ENCODE measurements around the gene GNG7.
A peak's percentile ranks its signal among the peaks of the same experiment; 100 is the strongest.
"Not testable (repeated sequence)": the region's sequence is repeated elsewhere in the genome, so short reads cannot be mapped to it uniquely, and the experiment has no call there.

Gene GNG7

DNA sequence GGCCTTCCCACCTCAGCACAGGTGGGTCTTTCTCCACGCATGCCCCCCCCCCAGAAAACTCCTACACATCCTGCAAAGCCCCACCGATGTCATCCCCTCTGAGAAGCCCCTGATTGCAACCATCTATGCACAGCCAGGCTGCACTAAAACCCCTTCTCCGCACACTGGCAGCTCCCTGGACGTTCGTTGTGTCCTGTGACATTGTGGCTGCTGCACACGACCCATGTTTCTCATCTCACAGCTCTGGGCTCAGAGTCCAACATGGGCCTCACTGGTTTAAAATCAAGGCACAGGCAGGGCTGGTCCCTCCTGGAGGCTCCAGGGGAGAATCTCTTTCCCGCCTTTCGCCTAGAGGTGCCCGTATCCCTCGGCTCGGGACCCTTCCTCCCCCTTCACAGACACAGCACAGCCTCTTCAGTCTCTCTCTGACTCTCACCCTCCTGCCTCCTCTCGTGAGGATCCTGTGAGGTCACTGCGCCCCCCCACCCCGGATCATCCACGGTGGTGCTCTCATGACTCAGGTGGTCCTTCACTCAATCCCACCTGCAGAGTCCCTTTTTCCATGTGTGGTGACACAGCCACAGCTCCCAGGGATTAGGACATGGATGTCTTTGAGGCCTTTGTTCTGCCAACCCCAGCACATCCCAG lies 155.3 kb downstream of the GNG7 start:
- DNase-seq = no peak

GRCh38 chr19:2546128-2547032 lies 156.1 kb downstream of the GNG7 start:
- DNase-seq = no peak

DNA sequence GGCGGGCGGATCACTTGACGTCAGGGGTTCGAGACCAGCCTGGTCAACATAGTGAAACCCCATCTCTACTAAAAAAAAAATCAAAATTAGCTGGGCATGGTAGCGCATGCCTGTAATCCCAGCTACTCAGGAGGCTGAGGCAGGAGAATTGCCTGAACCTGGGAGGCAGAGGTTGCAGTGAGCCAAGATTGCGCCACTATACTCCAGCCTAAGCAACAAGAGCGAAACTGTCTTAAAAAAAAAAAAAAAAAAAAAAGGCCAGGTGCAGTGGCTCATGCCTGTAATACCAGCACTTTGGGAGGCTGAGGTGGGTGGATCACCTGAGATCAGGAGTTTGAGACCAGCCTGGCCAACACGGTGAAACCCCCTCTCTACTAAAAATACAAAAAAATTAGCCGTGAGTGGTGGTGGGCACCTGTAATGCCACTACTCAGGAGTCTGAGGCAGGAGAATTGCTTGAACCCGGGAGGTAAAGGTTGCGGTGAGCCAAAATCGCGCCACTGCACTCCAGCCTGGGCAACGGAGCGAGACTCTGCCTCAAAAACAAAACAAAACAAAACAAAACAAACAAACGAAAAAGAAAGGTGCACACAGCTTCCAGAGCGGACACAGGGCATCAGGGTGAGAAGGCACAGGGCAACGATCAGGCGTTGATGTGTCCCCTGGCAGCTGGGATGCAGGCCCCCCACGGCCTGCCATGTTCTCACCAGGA lies 156.9 kb downstream of the GNG7 start:
- not testable (repeated sequence) for DNase-seq

- no peak for DNase-seq
These were observed 157.7 kb downstream of the GNG7 start for GRCh38 chr19:2544576-2545415.

GRCh38 chr19:2543463-2544442 lies 158.7 kb downstream of the GNG7 start:
- peak; percentile 59 for DNase-seq

- not testable (repeated sequence) for DNase-seq
These were observed 159.4 kb downstream of the GNG7 start for GRCh38 chr19:2543072-2543462.

DNA sequence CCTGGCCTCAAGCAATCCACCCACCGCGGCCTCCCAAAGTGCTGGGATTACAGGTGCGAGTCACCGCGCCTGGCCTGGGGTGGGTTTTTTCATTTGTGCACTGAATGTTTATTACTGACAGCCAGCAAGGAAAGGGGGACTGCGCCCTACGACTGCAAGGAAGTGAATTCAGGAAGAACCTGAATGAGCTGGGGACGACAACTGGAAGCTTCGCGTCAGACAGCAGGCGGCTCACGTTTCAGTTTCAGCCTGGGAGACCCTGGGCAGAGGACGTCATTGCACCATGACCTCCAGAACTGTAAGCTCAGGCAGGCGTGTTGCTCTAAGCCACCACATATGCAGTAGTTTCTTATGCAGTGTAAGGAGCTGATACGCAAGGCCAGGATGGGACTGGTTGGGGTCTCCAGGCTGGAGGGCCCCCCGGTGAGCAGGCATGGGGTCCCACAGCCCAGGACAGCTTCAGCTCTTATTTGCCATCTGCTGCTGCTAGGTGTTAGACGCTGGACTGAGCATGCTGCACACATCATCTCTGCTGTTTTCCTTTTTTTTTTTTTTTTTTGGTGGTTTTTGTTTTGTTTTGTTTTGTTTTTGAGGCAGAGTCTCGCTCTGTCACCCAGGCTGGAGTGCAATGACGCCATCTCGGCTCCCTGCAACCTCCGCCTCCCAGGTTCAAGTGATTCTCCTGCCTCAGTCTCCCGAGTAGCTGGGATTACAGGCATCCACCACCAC lies 160.0 kb downstream of the GNG7 start:
- no peak for DNase-seq

GRCh38 chr19:2540646-2541454 lies 161.6 kb downstream of the GNG7 start:
- DNase-seq = no peak

DNA sequence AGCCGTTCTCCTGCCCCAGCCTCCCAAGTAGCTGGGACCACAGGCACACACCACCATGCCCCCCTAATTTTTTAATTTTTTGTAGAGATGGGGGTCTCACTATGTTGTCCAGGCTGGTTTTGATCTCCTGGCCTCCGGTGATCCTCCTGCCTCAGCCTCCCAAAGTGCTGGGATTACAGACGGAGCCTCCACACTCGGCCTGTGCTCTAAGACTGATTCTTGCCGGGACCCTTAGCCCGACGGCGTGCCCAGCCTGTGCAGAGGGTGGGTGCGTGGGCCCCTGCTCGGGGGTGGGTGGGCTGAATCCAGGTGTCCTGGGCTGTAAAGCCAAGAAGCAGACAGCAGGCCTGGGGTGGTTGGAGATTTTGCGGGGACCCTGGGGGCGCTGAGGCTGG lies 162.2 kb downstream of the GNG7 start:
- DNase-seq = no peak

GRCh38 chr19:2538096-2538757 lies 164.3 kb downstream of the GNG7 start:
- DNase-seq = no peak

DNA sequence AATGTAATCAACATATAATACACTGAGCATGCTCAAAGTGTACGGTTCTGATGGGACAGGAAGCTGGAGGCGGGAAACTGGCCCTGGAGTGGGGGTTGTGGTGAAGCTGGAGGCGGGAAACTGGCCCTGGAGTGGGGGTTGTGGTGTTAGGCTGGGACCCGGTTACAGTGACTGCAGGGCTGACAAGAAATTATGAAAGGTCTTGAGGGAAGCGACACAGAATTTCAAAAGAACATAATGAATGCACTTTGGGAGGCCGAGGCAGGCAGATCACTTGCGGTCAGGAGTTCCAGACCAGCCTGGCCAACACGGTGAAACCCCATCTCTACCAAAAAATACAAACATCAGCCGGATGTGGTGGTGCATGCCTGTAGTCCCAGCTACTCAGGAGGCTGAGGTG lies 164.9 kb downstream of the GNG7 start:
- not testable (repeated sequence) for DNase-seq

DNA sequence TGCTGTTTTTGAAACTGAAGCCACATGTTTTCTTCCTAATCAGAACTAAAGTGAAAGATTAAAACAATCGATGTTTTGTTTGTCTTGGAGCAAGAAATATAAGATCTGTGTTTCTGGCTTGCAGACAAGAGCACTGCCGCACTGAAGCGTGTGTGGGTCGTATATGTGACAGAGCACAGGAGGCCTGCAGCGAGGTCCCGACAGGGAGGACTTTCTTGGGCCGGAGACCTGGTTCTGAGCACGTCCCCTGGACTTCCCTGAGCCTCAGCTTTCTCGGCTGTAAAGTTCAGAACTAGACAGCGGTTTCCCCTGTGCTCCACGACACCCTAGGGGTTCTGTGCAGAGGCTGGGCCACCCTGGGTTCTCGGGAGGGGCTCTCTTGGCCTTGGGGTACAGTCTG lies 166.0 kb downstream of the GNG7 start:
- DNase-seq = no peak

DNA sequence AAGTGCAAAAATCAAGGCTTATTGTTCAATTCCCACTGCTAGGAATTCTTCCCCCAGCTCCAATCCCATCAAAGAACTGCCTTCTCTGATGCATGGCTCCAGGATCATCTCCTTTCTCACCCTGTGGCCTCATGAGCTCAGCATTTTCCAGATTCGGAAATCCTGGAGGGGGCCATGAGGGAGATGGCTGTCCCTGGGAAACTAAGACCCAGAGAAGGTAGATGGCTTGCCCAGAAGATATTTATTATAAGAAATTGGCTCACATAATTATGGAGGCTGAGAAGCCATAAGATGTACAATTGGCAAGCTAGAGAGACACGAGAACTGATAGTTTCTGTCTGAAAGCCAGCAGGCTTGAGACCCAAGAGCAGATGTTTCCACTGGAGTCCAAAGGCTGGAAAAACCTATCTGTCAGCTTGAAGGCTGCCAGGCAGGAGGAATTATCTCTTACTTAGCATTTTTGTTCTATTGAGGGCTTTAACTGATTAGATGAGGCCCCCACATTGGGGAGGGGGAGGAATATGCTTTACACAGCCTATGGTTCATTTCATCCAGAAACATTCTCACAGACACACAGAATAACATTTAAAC lies 168.0 kb downstream of the GNG7 start:
- DNase-seq = no peak

DNA sequence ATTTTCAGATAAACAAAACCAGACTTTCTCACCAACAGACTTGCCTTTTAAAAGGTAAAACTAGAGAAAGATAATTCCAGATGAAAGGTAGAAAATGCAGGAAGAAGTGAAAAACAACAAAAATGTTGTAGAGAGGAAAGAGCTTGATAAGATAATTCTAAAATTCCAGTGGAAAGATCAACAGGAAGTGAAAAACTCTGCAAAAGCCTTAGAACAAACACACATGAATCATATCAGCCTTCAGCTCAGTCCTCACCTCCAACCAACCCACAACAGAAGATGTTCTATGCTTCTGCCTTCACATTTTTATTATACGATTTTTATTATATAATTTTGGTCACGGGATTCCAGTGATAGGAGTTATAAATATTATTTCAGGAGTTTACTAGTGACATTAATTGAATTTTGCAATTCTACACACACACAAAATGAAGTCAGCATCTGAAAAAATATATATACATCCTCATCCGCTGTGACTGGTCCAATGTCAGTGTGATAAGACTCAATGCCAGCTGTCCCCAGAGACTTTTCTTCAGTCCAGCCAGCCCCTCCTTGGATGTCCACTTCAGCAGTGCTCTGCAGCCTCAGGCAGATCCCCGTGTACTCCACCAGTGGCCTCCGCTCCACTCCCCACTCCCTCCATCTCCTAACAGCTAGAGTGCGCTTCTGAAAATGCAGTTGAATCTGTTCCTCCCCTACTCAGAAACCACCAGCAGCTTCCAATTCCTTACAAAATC lies 168.6 kb downstream of the GNG7 start:
- no peak for DNase-seq

- no peak for DNase-seq
These were observed 169.4 kb downstream of the GNG7 start for GRCh38 chr19:2533072-2533425.

DNA sequence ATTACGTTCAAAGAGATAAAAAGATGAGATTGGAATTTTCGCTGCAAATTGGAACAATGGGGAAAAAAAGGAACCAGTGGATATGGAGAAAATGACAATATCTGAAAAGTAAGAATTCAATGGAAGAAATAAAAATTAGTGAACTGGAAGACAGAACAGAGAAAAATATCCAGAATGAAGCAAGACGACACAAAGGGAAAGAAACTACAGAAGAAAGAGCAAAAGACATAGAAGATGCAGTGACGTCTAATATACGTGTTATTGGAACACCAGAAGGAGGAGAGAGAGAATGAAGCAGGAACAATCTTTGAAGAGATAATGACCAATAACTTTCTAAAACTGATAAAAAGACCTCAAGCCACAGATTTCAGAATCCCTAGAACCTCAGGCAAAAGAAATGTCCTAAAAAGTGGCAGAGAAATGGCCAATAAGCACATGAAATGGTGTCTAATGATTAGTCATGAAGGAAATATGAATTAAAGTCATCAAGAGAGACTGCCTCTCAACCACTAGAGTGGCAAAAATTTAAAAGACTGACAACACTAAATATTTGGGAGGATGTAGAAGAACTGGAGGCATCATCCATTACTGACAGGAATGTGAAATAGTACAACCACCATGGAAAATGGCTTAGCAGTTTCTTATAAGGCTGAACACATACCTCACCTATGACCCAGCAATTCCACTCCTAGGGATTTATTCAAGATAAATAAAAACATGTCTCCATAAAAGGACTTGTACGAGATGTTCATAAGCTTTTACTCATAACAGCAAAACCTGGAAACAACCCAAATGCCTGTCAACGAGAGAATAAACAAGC lies 170.0 kb downstream of the GNG7 start:
- no peak for DNase-seq

DNA sequence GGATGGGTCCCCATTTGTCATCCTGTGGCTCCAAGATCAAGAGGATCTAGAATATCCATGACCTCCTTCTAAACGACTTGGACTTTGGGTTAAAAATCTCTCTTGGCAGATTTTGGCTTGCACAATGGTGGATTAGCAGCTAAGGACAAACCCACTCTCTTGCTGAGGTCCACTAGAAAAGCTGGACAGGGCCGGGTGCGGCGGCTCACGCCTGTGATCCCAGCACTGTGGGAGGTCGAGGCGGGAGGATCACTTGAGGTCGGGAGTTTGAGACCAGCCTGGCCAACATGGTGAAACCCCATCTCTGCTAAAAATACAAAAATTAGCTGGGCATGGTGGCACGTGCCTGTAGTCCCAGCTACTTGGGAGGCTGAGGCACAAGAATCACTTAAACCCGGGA lies 172.6 kb downstream of the GNG7 start:
- not testable (repeated sequence) for DNase-seq

Data from NCI-H1436 (cell line).